Lower leg skin (tissue), 4 donors: ENCODE data around the gene MYO3B. TPM values are rescaled to one million over a fixed set of nuclear protein-coding genes. Genes with fewer than 3 reads are reported as not detected.

ENCODE experiments used
- DNase-seq, 2 donors: peaks; one replicate each; pipeline ENCODE4 v3.0.0-alpha.2; 2019; ENCODE audit warnings: low spot score in 2 of 2
- H3K4me3 ChIP-seq: fragments of 200-600 bp; sonication (generic); 2 replicates; pipeline ENCODE4 v1.5.1; 2017; ENCODE audit warnings: mild to moderate bottlenecking, low read depth; ENCODE audit not compliant: poor library complexity, severe bottlenecking
- POLR2A ChIP-seq, 2 donors: fragments of 450-650 bp; IDR thresholded peaks; one replicate each; pipeline ENCODE4 v1.6.1; 2016 to 2017; ENCODE audit warnings: antibody characterized with exemption in 2 of 2, mild to moderate bottlenecking in 1 of 2, moderate library complexity in 1 of 2
- WGBS, 2 donors: methylation state at CpG; one replicate each; pipeline ENCODE4 v1.1.5; 2018; 5-methylcytosine and 5-hydroxymethylcytosine counted together
- intact Hi-C: fragments of 100-400 bp; cut with DNase I; formaldehyde crosslinking; loops from one replicate; pipeline ENCODE4 v1.15.0; 2023; ENCODE audit warnings: low total_unique reads
- total RNA-seq, 4 donors: library from RNA; depleted of rRNA; stranded (reverse); fragments of >200 nt; gene quantifications; one replicate each; pipeline ENCODE4 v1.1.0, GENCODE V29; 2016
- TF ChIP-seq, protein P1 (sequence below), 3 donors: fragments of 450-650 bp; IDR thresholded peaks; one replicate each; pipeline ENCODE4 v1.5.1; 2016; ENCODE audit warnings: antibody characterized with exemption in 3 of 3, mild to moderate bottlenecking in 3 of 3, moderate library complexity in 2 of 3

MYO3B gene
- total RNA-seq, 4 donors from 2014 or later: 0.17 to 0.81 (median 0.66) TPM

DNA sequence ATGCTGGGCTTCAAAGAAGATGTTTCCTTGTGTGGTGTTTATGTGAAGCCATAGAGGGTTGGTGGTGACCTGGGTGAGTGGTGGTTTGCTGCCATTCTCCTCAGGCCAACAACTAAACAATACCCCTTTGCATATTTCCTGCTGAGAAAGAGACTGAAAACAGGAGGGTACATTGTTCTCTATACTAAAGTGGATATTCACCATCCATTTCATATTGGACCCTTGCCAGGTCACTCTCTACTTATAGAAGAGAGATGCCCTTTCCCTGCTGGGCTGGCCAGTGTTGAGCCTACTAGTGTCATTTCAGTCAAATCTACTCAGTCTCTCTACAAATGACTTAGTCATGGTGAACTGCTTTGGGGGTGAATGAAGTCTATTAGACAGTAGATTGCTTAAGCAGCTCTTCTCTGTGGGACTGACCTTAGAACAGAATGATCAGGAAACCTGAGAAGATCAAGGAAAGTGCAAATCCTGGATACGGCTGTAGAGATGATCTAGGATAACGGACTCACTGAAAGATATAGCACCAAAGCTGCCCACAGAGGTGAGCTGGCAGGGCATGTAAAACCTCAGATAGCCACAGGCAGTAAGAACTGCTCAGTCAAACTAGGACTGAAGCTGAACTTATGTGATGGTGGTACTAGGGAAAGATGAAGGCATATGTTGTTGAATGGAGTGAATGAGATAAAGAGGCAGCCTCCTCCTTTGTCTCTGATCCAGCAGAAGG is 154.9 kb downstream of the MYO3B start:
- intact Hi-C loops: no loop called here
- no peak for TF ChIP-seq POLR2A (IDR thresholded peaks at IDR 0.05)
- TF ChIP-seq, protein P1, sequence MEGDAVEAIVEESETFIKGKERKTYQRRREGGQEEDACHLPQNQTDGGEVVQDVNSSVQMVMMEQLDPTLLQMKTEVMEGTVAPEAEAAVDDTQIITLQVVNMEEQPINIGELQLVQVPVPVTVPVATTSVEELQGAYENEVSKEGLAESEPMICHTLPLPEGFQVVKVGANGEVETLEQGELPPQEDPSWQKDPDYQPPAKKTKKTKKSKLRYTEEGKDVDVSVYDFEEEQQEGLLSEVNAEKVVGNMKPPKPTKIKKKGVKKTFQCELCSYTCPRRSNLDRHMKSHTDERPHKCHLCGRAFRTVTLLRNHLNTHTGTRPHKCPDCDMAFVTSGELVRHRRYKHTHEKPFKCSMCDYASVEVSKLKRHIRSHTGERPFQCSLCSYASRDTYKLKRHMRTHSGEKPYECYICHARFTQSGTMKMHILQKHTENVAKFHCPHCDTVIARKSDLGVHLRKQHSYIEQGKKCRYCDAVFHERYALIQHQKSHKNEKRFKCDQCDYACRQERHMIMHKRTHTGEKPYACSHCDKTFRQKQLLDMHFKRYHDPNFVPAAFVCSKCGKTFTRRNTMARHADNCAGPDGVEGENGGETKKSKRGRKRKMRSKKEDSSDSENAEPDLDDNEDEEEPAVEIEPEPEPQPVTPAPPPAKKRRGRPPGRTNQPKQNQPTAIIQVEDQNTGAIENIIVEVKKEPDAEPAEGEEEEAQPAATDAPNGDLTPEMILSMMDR (IDR thresholded peaks at IDR 0.05): no peak
- H3K4me3 ChIP-seq: no peak overlapping the region
- 77 to 85% methylated on average over 2 of the region's 2 CpGs for WGBS, 2 donors
- DNase-seq: no peak

DNA sequence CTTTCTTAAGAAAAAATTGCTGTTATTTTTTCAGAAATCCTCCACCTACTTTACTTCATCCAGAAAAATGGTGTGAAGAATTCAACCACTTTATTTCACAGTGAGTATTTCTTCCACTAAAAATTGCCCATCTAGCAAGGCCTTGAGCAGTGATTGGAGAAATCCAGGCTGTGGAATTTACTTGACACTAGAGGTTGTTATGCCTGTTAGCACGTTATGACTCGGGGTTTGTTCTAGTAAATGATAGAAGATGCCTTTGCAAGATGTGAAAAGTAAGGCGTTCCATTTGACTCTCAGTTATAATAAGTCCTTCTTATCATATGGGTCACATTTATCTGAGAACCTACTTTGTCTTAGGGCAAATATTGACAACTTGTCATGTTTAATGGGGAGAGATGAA is 157.4 kb downstream of the MYO3B start:
- WGBS, 2 donors: 61 to 76% methylated on average over 3 of the region's 3 CpGs
- intact Hi-C loops: no loop called here
- no peak for DNase-seq
- H3K4me3 ChIP-seq: no peak overlapping the region
- TF ChIP-seq, protein P1 (IDR thresholded peaks at IDR 0.05): no peak
- TF ChIP-seq POLR2A (IDR thresholded peaks at IDR 0.05): no peak

DNA sequence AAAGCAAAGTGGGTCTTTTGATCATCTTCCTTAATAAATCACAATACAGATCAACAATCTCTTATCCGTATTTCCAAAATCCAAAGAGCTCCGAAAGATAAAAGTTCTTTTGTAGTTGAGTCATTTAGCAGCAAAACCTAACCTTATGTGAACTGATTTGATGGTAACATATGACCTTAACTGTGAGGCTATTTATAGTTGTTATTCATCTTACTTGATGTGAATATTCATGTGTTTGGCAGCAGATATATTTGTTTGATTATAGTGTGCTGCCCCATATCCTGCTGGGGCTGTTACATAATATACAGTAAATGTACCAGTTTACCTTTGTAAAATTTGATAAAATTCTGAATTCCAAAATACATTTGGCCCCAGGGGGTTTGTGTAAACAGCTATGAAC is 158.5 kb downstream of the MYO3B start:
- 88 to 96% methylated on average over 2 of the region's 2 CpGs for WGBS, 2 donors
- TF ChIP-seq, protein P1 (IDR thresholded peaks at IDR 0.05): no peak
- TF ChIP-seq POLR2A (IDR thresholded peaks at IDR 0.05): no peak

DNA sequence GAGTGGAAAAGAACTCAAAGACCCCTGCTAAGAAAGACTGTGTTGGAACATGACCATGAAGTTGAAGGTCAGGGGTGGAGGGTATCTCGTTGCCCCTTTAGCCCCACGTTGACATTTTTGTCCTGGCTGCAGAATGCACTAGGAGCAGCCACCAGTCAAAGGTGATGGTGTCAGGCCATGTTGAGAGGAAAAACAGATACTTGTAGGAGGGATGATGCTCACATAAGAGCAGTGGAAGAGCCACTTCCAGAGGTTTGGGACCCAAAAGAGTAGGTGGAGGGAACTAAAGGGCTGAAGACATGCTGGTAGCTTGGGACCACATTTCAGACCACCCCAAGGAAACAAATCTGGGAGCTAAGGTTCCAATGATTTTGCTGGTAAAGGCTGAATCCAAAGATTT is 159.0 kb downstream of the MYO3B start:
- DNase-seq: no peak
- no peak overlapping the region for H3K4me3 ChIP-seq
- intact Hi-C loops: no loop called here
- 87 to 93% methylated on average over 2 of the region's 2 CpGs for WGBS, 2 donors
- TF ChIP-seq, protein P1 (IDR thresholded peaks at IDR 0.05): no peak
- TF ChIP-seq POLR2A (IDR thresholded peaks at IDR 0.05): no peak

More for the DNA sequence above, 158.5 kb downstream of the MYO3B start:
- no peak overlapping the region for H3K4me3 ChIP-seq
- no peak for DNase-seq
- intact Hi-C loops: no loop called here

DNA sequence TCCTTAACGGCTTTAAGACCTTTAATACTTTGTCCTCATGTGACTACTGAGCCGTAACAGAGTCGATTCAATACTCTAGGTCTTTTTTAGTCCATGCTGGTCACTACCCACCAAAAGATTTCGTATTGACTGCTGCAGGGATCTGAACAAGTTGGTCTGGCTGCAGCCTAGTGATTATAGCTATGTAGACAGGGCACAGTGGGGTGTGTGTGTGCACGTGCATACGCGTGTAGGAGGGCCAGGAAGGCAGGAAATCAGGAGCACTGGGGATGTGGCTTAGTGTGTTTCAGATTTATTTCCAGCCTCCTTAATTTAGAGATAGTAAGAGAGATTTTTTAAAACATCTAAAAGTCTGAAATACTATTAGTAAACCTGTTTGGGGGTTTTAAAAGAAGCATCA is 161.4 kb downstream of the MYO3B start:
- TF ChIP-seq, protein P1 (IDR thresholded peaks at IDR 0.05): no peak
- TF ChIP-seq POLR2A (IDR thresholded peaks at IDR 0.05): no peak
- 66% methylated on average over 7 of the region's 7 CpGs for WGBS, 2 donors
- H3K4me3 ChIP-seq: no peak overlapping the region
- no peak for DNase-seq
- intact Hi-C loops: no loop called here
